ENCODE results near the gene FCGR3B. TPM values are rescaled to one million over a fixed set of nuclear protein-coding genes. Genes with fewer than 3 reads are reported as not detected.
"Not testable (repeated sequence)": the region's sequence is repeated elsewhere in the genome, so short reads cannot be mapped to it uniquely, and the experiment has no call there.

Gene FCGR3B
- total RNA-seq, 1 donor from 2014 or later: not detected

GRCh38 chr1:161588596-161588995 lies 42.4 kb downstream of the FCGR3B start:
- FAIRE-seq: not testable (repeated sequence)

GRCh38 chr1:161582882-161583281 lies 48.1 kb downstream of the FCGR3B start:
- not testable (repeated sequence) for H3K27me3 Mint-ChIP-seq (ENCODE audit: low read depth, unreplicated experiment); H3K36me3 ChIP-seq (ENCODE audit: insufficient read depth, low read length); H3K9me3 ChIP-seq (ENCODE audit: insufficient read depth, low read depth, low read length); H4K20me1 ChIP-seq (ENCODE audit: insufficient read depth, low read length); H2AFZ ChIP-seq (ENCODE audit: low read depth, low read length); H3K4me3 ChIP-seq (ENCODE audit: insufficient read depth, low read depth, low read length); H3K4me2 ChIP-seq (ENCODE audit: low read length); H3K27ac ChIP-seq (ENCODE audit: low read depth, low read length); H3K4me1 ChIP-seq (ENCODE audit: insufficient read depth, low read length); H3K27me3 ChIP-seq (ENCODE audit: insufficient read depth, low read length); FAIRE-seq; H3K79me2 ChIP-seq (ENCODE audit: insufficient read depth, low read length); H3K4me1 Mint-ChIP-seq (ENCODE audit: low read depth, unreplicated experiment); H3K36me3 Mint-ChIP-seq (ENCODE audit: low read depth, unreplicated experiment); DNase-seq (ENCODE audit: low read depth); H3K9me3 Mint-ChIP-seq (ENCODE audit: unreplicated experiment); H3K27ac Mint-ChIP-seq (ENCODE audit: unreplicated experiment); H3K4me3 Mint-ChIP-seq (ENCODE audit: unreplicated experiment); H3K9ac ChIP-seq (ENCODE audit: low read length)

More at GRCh38 chr1:161588596-161588995, 42.4 kb downstream of the FCGR3B start:
- not testable (repeated sequence) for H3K79me2 ChIP-seq (ENCODE audit: insufficient read depth, low read length); H3K36me3 ChIP-seq (ENCODE audit: insufficient read depth, low read length); H3K4me3 ChIP-seq (ENCODE audit: insufficient read depth, low read depth, low read length); H3K4me3 Mint-ChIP-seq (ENCODE audit: unreplicated experiment); H3K27me3 Mint-ChIP-seq (ENCODE audit: low read depth, unreplicated experiment); H2AFZ ChIP-seq (ENCODE audit: low read depth, low read length); H3K4me2 ChIP-seq (ENCODE audit: low read length); H3K4me1 Mint-ChIP-seq (ENCODE audit: low read depth, unreplicated experiment); H3K27me3 ChIP-seq (ENCODE audit: insufficient read depth, low read length); H3K36me3 Mint-ChIP-seq (ENCODE audit: low read depth, unreplicated experiment); H3K27ac Mint-ChIP-seq (ENCODE audit: unreplicated experiment); H3K9me3 ChIP-seq (ENCODE audit: insufficient read depth, low read depth, low read length); H3K4me1 ChIP-seq (ENCODE audit: insufficient read depth, low read length); H4K20me1 ChIP-seq (ENCODE audit: insufficient read depth, low read length); H3K27ac ChIP-seq (ENCODE audit: low read depth, low read length); H3K9ac ChIP-seq (ENCODE audit: low read length); H3K9me3 Mint-ChIP-seq (ENCODE audit: unreplicated experiment); DNase-seq (ENCODE audit: low read depth)

GRCh38 chr1:161580879-161581537 lies 50.0 kb downstream of the FCGR3B start:
- not testable (repeated sequence) for H3K9me3 ChIP-seq (ENCODE audit: insufficient read depth, low read depth, low read length); H3K27ac Mint-ChIP-seq (ENCODE audit: unreplicated experiment); FAIRE-seq; H3K4me3 ChIP-seq (ENCODE audit: insufficient read depth, low read depth, low read length); H3K36me3 ChIP-seq (ENCODE audit: insufficient read depth, low read length); H3K4me2 ChIP-seq (ENCODE audit: low read length); H2AFZ ChIP-seq (ENCODE audit: low read depth, low read length); H3K4me3 Mint-ChIP-seq (ENCODE audit: unreplicated experiment); H3K79me2 ChIP-seq (ENCODE audit: insufficient read depth, low read length); H3K4me1 ChIP-seq (ENCODE audit: insufficient read depth, low read length); H3K36me3 Mint-ChIP-seq (ENCODE audit: low read depth, unreplicated experiment); H4K20me1 ChIP-seq (ENCODE audit: insufficient read depth, low read length); H3K27me3 ChIP-seq (ENCODE audit: insufficient read depth, low read length); DNase-seq (ENCODE audit: low read depth); H3K9ac ChIP-seq (ENCODE audit: low read length); H3K27me3 Mint-ChIP-seq (ENCODE audit: low read depth, unreplicated experiment); H3K4me1 Mint-ChIP-seq (ENCODE audit: low read depth, unreplicated experiment); H3K9me3 Mint-ChIP-seq (ENCODE audit: unreplicated experiment); H3K27ac ChIP-seq (ENCODE audit: low read depth, low read length)

GRCh38 chr1:161579856-161580507 lies 51.0 kb downstream of the FCGR3B start:
- not testable (repeated sequence) for H3K27ac Mint-ChIP-seq (ENCODE audit: unreplicated experiment); DNase-seq (ENCODE audit: low read depth); H3K9me3 ChIP-seq (ENCODE audit: insufficient read depth, low read depth, low read length); H3K4me3 ChIP-seq (ENCODE audit: insufficient read depth, low read depth, low read length); H3K27ac ChIP-seq (ENCODE audit: low read depth, low read length); FAIRE-seq; H4K20me1 ChIP-seq (ENCODE audit: insufficient read depth, low read length); H3K4me3 Mint-ChIP-seq (ENCODE audit: unreplicated experiment); H3K9ac ChIP-seq (ENCODE audit: low read length); H3K27me3 ChIP-seq (ENCODE audit: insufficient read depth, low read length); H3K4me2 ChIP-seq (ENCODE audit: low read length); H3K36me3 Mint-ChIP-seq (ENCODE audit: low read depth, unreplicated experiment); H3K4me1 ChIP-seq (ENCODE audit: insufficient read depth, low read length); H2AFZ ChIP-seq (ENCODE audit: low read depth, low read length); H3K79me2 ChIP-seq (ENCODE audit: insufficient read depth, low read length); H3K9me3 Mint-ChIP-seq (ENCODE audit: unreplicated experiment); H3K27me3 Mint-ChIP-seq (ENCODE audit: low read depth, unreplicated experiment); H3K36me3 ChIP-seq (ENCODE audit: insufficient read depth, low read length); H3K4me1 Mint-ChIP-seq (ENCODE audit: low read depth, unreplicated experiment)

GRCh38 chr1:161576676-161577075 lies 54.3 kb downstream of the FCGR3B start:
- not testable (repeated sequence) for H3K27me3 ChIP-seq (ENCODE audit: insufficient read depth, low read length); H3K4me3 ChIP-seq (ENCODE audit: insufficient read depth, low read depth, low read length); H3K4me2 ChIP-seq (ENCODE audit: low read length); H3K9ac ChIP-seq (ENCODE audit: low read length); H3K36me3 Mint-ChIP-seq (ENCODE audit: low read depth, unreplicated experiment); H3K4me1 Mint-ChIP-seq (ENCODE audit: low read depth, unreplicated experiment); H3K27ac Mint-ChIP-seq (ENCODE audit: unreplicated experiment); H3K27me3 Mint-ChIP-seq (ENCODE audit: low read depth, unreplicated experiment); H3K9me3 Mint-ChIP-seq (ENCODE audit: unreplicated experiment); H3K27ac ChIP-seq (ENCODE audit: low read depth, low read length); H3K36me3 ChIP-seq (ENCODE audit: insufficient read depth, low read length); H3K9me3 ChIP-seq (ENCODE audit: insufficient read depth, low read depth, low read length); H4K20me1 ChIP-seq (ENCODE audit: insufficient read depth, low read length); H2AFZ ChIP-seq (ENCODE audit: low read depth, low read length); H3K4me1 ChIP-seq (ENCODE audit: insufficient read depth, low read length); FAIRE-seq; H3K4me3 Mint-ChIP-seq (ENCODE audit: unreplicated experiment); H3K79me2 ChIP-seq (ENCODE audit: insufficient read depth, low read length); DNase-seq (ENCODE audit: low read depth)
